HS-27A (cell line): ENCODE measurements around the gene F10.

Experiments used
- DNase-seq: peaks from one replicate; pipeline ENCODE4 v3.0.0-alpha.2; 2012; ENCODE audit warnings: low read depth, missing footprints

The F10 gene

GRCh38 chr13:113171250-113172125 is 48.9 kb downstream of the F10 start:
- no peak for DNase-seq

- DNase-seq = no peak
Measured at GRCh38 chr13:113172419-113172926, 49.9 kb downstream of the F10 start.

- no peak for DNase-seq
Measured at GRCh38 chr13:113176280-113176679, 53.7 kb downstream of the F10 start.

DNA sequence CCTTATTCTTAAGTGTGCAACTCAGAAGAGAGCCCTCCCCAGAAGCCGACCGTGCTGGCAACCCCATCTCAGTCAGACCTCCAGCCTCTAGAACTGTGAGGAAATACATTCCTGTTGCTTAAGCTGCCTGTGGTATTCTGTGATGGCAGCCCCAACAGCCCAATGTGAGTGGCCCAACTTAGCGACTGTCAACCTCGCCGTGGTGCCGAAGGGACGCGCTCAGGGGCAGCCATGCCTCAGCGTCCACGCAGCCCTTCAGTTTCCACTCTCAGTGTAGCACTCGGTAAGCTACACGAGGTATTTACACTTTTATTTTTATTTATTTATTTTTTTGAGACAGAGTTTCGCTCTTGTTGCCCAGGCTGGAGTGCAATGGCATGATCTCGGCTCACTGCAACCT is 54.2 kb downstream of the F10 start:
- DNase-seq = no peak

- DNase-seq = peak; percentile 90
Measured at GRCh38 chr13:113178070-113178895, 55.7 kb downstream of the F10 start.

- no peak for DNase-seq
Measured at GRCh38 chr13:113178896-113179167, 56.2 kb downstream of the F10 start.

DNA sequence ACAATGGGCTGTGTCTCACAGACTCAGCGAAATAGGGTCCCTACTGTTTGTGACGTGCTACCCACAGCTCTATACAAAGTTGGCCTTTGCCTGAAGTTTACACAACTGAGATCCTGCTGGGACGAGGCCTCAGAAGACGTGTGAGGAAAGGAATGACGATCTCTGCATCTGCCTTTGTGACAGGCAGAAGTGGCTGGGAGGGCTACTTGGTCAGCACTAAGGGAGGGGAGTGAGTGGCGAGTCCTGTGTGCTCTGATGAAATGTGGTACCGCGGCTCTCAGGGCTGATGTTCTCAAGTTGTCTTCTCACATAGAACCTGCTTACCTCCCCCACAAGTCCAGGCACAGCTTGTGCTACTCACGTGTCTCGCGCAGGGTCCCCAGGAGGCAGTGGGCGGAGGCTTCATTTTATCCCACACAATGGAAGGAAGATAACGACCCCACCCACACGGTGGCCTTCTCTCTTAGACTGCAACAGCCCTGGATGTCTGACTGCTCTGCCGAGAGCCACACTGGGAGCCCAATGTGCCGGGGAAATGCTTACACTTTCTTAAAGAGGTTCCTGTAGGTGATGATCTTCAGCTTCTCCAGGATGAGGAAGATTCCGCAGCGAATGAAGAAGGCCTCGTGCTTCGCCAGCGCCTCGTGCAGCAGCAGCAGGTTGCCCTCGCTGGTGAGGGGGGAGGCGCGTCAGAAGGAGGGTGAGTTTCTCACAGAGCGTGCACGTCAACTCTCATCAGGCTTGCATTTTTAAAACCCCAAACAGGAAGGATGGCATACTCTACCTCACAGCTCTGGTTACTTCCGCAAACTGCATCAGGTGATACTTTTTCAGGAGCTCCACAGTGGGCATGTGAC is 57.0 kb downstream of the F10 start:
- no peak for DNase-seq

- DNase-seq = no peak
Measured at GRCh38 chr13:113182046-113182445, 59.4 kb downstream of the F10 start.

DNA sequence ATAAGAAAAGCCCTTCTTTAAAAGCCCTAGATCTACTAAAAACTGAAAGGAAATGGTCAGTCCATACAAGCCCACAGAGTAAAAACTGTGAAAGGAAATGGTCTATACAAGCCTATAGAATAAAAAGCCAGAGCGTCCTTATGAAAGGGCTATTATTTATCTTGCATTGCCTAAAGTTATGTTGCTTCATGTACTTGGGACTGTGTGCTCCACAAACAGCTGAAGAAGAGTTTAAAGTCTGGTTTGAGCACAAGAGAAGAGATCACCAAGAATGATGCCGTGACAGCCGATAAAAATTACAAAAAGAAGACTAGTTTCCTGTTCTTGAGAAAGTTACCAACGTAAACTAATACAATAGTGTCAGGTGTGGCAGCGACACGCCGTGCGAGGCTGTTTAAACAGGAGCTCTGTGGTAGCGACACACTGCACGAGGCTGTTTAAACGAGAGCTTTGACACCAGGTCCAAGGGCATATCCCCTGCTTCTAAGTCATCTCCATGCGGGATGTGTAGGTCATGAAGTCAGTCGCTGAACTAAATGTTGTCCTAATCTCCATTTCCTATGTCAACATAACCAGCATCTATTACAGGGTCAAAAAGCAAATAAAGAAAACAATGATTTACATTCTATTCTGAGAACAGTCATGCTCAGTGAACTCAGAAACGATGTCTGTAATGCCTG is 61.0 kb downstream of the F10 start:
- no peak for DNase-seq

DNA sequence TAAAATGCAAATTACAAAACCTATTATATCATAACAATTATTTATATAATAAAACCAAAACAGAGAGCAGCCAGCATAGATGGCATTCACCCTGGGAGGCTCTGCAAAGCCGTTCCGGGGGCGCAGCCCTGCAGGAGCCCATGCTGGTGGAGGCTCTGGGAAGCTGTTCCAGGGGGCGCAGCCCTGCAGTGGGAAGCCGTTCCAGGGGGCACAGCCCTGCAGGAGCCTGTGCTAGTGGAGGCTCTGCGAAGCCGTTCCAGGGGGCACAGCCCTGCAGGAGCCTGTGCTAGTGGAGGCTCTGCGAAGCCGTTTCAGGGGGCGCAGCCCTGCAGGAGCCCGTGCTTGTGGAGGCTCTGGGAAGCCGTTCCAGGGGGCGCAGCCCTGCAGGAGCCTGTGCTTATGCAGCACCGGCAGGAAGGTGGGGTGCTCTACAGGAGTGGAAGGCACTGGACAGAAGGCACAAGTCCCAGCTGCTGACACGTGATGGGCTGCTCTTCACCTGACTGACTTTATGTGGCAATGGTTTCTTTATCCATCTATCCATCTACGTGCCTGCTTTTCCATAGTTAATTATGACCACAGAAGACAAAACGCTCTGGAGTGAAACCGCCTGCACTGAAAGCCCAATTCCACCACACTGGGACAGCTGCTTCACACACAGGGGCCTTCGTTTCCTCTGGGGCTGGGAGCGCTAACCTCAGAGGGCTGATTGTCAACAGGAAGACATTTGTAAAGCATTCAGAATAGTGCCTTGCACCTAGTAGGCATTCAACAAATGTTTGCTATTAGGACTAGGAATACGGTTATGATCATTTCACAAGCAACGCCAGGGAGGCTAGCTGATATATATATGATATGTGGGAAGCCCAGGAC is 62.2 kb downstream of the F10 start:
- DNase-seq = no peak

GRCh38 chr13:113186061-113186900 is 63.7 kb downstream of the F10 start:
- no peak for DNase-seq

GRCh38 chr13:113187263-113187669 is 64.7 kb downstream of the F10 start:
- DNase-seq = peak; percentile 94

- DNase-seq = no peak
Measured at GRCh38 chr13:113187883-113188665, 65.5 kb downstream of the F10 start.

GRCh38 chr13:113190181-113190580 is 67.6 kb downstream of the F10 start:
- no peak for DNase-seq

DNA sequence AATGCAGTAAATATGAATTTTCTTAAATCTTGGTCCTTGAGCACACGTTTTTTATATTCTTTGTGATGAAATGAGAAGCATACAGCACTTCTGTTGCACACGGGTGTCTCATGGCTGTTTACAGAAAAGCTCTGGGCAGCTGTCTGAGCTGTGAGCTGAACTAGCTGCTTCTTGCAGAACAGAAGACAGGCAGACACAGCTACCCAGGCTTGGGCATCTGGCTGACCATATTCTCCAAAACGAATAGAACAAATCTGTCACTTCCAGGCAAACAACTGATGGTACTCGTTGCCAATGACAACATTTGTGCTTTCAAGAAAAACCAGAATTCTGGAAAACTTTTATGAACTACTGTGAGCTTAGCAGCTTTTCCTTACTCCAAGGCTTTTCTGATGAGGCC is 69.7 kb downstream of the F10 start:
- DNase-seq = no peak

GRCh38 chr13:113192902-113193301 is 70.3 kb downstream of the F10 start:
- DNase-seq = no peak

DNA sequence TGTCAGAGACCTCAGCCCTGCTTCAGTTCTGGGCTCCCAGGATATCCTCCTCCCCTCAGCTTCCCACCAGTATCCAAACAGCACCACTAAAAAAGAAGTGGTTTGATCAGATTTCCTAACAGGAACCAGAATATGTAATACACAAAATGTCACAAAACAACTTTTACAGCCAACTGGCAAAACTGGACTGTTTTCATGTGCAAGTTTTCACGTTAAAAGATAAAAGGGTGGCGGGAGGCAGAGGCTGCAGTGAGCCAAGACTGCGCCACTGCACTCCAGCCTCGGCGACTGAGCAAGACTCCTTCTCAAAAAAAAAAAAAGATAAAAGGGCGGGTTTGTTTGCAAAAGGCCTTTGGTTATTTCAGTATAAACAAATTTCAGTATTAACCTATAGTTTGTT is 72.8 kb downstream of the F10 start:
- no peak for DNase-seq

DNA sequence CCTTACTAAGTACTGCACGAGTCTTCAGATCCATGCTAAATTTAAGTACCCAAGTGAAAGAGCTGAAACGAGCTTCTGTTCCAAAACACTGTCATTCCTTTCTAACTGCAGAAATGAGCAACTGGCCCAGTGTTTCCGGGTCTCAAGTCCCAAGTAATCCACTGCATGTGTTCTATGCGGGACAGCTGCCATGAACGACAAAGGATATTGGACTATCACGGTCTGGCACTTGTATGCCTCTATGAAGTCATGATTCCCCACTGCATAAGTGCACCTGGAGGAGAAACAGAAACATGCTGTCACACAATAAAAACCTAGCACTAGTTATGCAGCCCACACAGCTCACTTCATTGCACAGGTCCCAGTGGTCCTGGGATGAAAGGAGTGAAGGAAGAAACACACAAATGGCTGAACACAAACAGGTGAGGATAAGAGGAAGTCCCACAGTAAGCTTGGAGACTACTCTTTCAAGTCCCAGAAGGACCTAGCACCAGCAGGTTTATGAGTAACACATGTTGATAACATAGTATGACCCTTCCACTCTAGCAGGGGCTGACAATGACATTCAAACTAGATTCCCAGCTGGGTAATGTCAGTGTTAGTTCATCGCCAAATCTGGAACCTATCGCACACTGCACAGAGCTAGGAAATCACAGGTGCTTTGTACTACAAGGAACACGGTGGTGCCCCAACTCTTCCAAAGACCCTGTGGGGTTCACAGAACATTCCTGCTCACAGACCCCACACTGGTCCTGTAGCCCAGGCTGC is 74.6 kb downstream of the F10 start:
- DNase-seq = no peak
